ENCODE data around the gene ST7. TPM values are rescaled to one million over a fixed set of nuclear protein-coding genes. Genes with fewer than 3 reads are reported as not detected.
"Not testable (repeated sequence)": the region's sequence is repeated elsewhere in the genome, so short reads cannot be mapped to it uniquely, and the experiment has no call there.

ST7 gene
- total RNA-seq, 4 donors from 2014 or later: 13.5 to 24.9 (median 18.6) TPM

GRCh38 chr7:117238937-117239336, 285.6 kb downstream of the ST7 start:
- no peaks in the 10 kb centered on the region for H3K4me1 ChIP-seq
- H3K9me3 ChIP-seq: peaks cover 0 to 15% (median 0%) of the 10 kb centered on the region in 4 donors
- H3K27ac ChIP-seq: no peak overlapping the region
- H3K4me3 ChIP-seq: no peak overlapping the region
- H3K27me3 ChIP-seq: no peaks in the 10 kb centered on the region
- no peaks in the 10 kb centered on the region for H3K36me3 ChIP-seq
- TF ChIP-seq POLR2A (IDR thresholded peaks at IDR 0.05): no peak
- TF ChIP-seq CTCF (IDR thresholded peaks at IDR 0.05): no peak
- WGBS, 2 donors: 87 to 92% methylated on average over 7 of the region's 7 CpGs
- DNase-seq (ENCODE audit: low spot score in 2 of 2): no peak

GRCh38 chr7:117241088-117241487, 287.8 kb downstream of the ST7 start:
- Histone ChIP-seq H3K27me3 (no peaks in the 10 kb centered on the region), H3K27ac (no peak overlapping the region), H3K9me3 (peaks cover 0 to 18% (median 0%) of the 10 kb centered on the region in 4 donors), H3K4me3 (no peak overlapping the region), H3K36me3 (no peaks in the 10 kb centered on the region), H3K4me1 (no peaks in the 10 kb centered on the region)
- WGBS, 2 donors: 87 to 90% methylated on average over 4 of the region's 4 CpGs
- no peak for DNase-seq (ENCODE audit: low spot score in 2 of 2)
- TF ChIP-seq EP300 (IDR thresholded peaks at IDR 0.05) (no peak), POLR2A (IDR thresholded peaks at IDR 0.05) (no peak), CTCF (IDR thresholded peaks at IDR 0.05) (no peak)

GRCh38 chr7:117243390-117243789, 290.1 kb downstream of the ST7 start:
- H3K27ac ChIP-seq: no peak overlapping the region
- H3K4me1 ChIP-seq: no peaks in the 10 kb centered on the region
- no peak for DNase-seq (ENCODE audit: low spot score in 2 of 2)
- H3K36me3 ChIP-seq: no peaks in the 10 kb centered on the region
- H3K27me3 ChIP-seq: no peaks in the 10 kb centered on the region
- no peak for TF ChIP-seq EP300 (IDR thresholded peaks at IDR 0.05)
- no peak for TF ChIP-seq CTCF (IDR thresholded peaks at IDR 0.05)
- WGBS, 2 donors: 59 to 67% methylated on average over 3 of the region's 3 CpGs
- no peak overlapping the region for H3K4me3 ChIP-seq
- peaks cover 0 to 18% (median 0%) of the 10 kb centered on the region in 4 donors for H3K9me3 ChIP-seq

GRCh38 chr7:117245703-117246102, 292.4 kb downstream of the ST7 start:
- H3K36me3 ChIP-seq; DNase-seq (ENCODE audit: low spot score in 2 of 2); H3K4me3 ChIP-seq; H3K27me3 ChIP-seq; H3K4me1 ChIP-seq; H3K27ac ChIP-seq: not testable (repeated sequence)
- peaks cover 0 to 18% (median 0%) of the 10 kb centered on the region in 4 donors for H3K9me3 ChIP-seq
- WGBS, 2 donors: 91 to 92% methylated on average over 2 of the region's 2 CpGs

GRCh38 chr7:117247809-117248208, 294.5 kb downstream of the ST7 start:
- H3K4me3 ChIP-seq: no peak overlapping the region
- WGBS, 2 donors: 65 to 74% methylated on average over 4 of the region's 4 CpGs
- no peaks in the 10 kb centered on the region for H3K36me3 ChIP-seq
- DNase-seq (ENCODE audit: low spot score in 2 of 2): no peak
- no peak overlapping the region for H3K27ac ChIP-seq
- TF ChIP-seq CTCF (IDR thresholded peaks at IDR 0.05) (no peak), POLR2A (IDR thresholded peaks at IDR 0.05) (no peak), EP300 (IDR thresholded peaks at IDR 0.05) (no peak)
- H3K9me3 ChIP-seq: peaks cover 0 to 18% (median 0%) of the 10 kb centered on the region in 4 donors
- no peaks in the 10 kb centered on the region for H3K4me1 ChIP-seq
- no peaks in the 10 kb centered on the region for H3K27me3 ChIP-seq

GRCh38 chr7:117248829-117249228, 295.5 kb downstream of the ST7 start:
- Histone ChIP-seq H3K36me3 (no peaks in the 10 kb centered on the region), H3K4me3 (no peak overlapping the region), H3K4me1 (no peaks in the 10 kb centered on the region), H3K27ac (no peak overlapping the region), H3K9me3 (peaks cover 0 to 14% (median 0%) of the 10 kb centered on the region in 4 donors), H3K27me3 (no peaks in the 10 kb centered on the region)
- 52 to 60% methylated on average over 5 of the region's 5 CpGs for WGBS, 2 donors
- no peak for DNase-seq (ENCODE audit: low spot score in 2 of 2)
- no peak for TF ChIP-seq CTCF (IDR thresholded peaks at IDR 0.05)
- TF ChIP-seq POLR2A (IDR thresholded peaks at IDR 0.05): no peak
- TF ChIP-seq EP300 (IDR thresholded peaks at IDR 0.05): no peak

Measured in tibial nerve (tissue), 4 donors.